Caco-2 (cell line): Measurements from ENCODE around the gene PNLIP. TPM values are rescaled to one million over a fixed set of nuclear protein-coding genes. Genes with fewer than 3 reads are reported as not detected.

ENCODE experiments used
- BruUV-seq: library from RNA; stranded (reverse); fragments of 400-500 nt; replicated peaks from 2 replicates; lab custom pipeline; 2021; lab: Mats Ljungman, UMichigan
- CTCF ChIA-PET: fragments of 300-600 bp; sonication (Branson Sonifier 250); formaldehyde crosslinking; loops from one replicate; lab custom pipeline; 2022; ENCODE audit warnings: antibody characterized with exemption; lab: Charles Lee
- POLR2A ChIA-PET: fragments of 300-600 bp; sonication (Branson Sonifier 250); formaldehyde crosslinking; loops from one replicate; lab custom pipeline; 2022; ENCODE audit warnings: antibody characterized with exemption; lab: Charles Lee
- DNase-seq, 2 experiments: peaks; one replicate each; pipeline versions ENCODE4 v3.0.0 to v3.0.0-alpha.2; 2020 to 2022
- H3K27me3 ChIP-seq: replicated peaks from 2 replicates; pipeline ENCODE4 v1.6.0; 2011; ENCODE audit warnings: low read length; ENCODE audit not compliant: control insufficient read depth, insufficient read depth
- H3K36me3 ChIP-seq: 2 replicates; pipeline ENCODE4 v1.5.1; 2011; ENCODE audit warnings: low read length; ENCODE audit not compliant: control insufficient read depth, insufficient read depth
- H3K4me1 ChIP-seq: fragments of 250-450 bp; sonication (Bioruptor Pico); 2 replicates; pipeline ENCODE4 v1.5.1; 2020; ENCODE audit warnings: mild to moderate bottlenecking
- H3K4me3 ChIP-seq: 2 replicates; pipeline ENCODE4 v1.5.1; 2011; ENCODE audit warnings: low read depth, mild to moderate bottlenecking, control low read depth, low read length
- H3K9me3 ChIP-seq: fragments of 250-450 bp; sonication (Bioruptor Pico); 2 replicates; pipeline ENCODE4 v1.5.1; 2020; ENCODE audit warnings: mild to moderate bottlenecking, moderate library complexity
- H3K27ac Mint-ChIP-seq: one replicate; pipeline ENCODE4 v1.8.0; 2022; ENCODE audit warnings: mixed read lengths; ENCODE audit not compliant: unreplicated experiment
- H3K27me3 Mint-ChIP-seq: one replicate; pipeline ENCODE4 v1.8.0; 2022; ENCODE audit warnings: mixed read lengths; ENCODE audit not compliant: insufficient read depth, unreplicated experiment
- H3K36me3 Mint-ChIP-seq: one replicate; pipeline ENCODE4 v1.8.0; 2022; ENCODE audit warnings: mild to moderate bottlenecking, mixed read lengths; ENCODE audit not compliant: insufficient read depth, unreplicated experiment
- H3K4me1 Mint-ChIP-seq: one replicate; pipeline ENCODE4 v1.8.0; 2022; ENCODE audit warnings: low read depth, mixed read lengths; ENCODE audit not compliant: unreplicated experiment
- H3K4me3 Mint-ChIP-seq: one replicate; pipeline ENCODE4 v1.8.0; 2022; ENCODE audit warnings: mild to moderate bottlenecking, moderate library complexity, mixed read lengths; ENCODE audit not compliant: unreplicated experiment
- H3K9me3 Mint-ChIP-seq: one replicate; pipeline ENCODE4 v1.8.0; 2022; ENCODE audit warnings: mixed read lengths; ENCODE audit not compliant: unreplicated experiment
- intact Hi-C: fragments of 100-400 bp; cut with micrococcal nuclease; formaldehyde crosslinking; loops from one replicate; pipeline ENCODE4 v1.10.0; 2022; ENCODE audit not compliant: unreplicated experiment
- total RNA-seq: library from RNA; stranded (reverse); gene quantifications from 2 replicates; pipeline ENCODE4 v1.2.3, GENCODE V29; 2022
- TF ChIP-seq, protein P1 (sequence below), 2 experiments: fragments of 200-600 bp in 1 of 2; IDR thresholded peaks; 1 replicate in 1 of 2; 2 replicates in 1 of 2; pipeline versions ENCODE4 v1.5.1 to v1.8.0; 2011 to 2022; ENCODE audit warnings: antibody characterized with exemption in 1 of 2, control low read depth in 1 of 2, inconsistent platforms in 1 of 2, low read depth in 1 of 2, low read length in 1 of 2, mild to moderate bottlenecking in 1 of 2, moderate library complexity in 1 of 2; ENCODE audit not compliant: insufficient read depth in 1 of 2, severe bottlenecking in 1 of 2, unreplicated experiment in 1 of 2

The PNLIP gene
- total RNA-seq, 1 experiment from 2014 or later = not detected

DNA sequence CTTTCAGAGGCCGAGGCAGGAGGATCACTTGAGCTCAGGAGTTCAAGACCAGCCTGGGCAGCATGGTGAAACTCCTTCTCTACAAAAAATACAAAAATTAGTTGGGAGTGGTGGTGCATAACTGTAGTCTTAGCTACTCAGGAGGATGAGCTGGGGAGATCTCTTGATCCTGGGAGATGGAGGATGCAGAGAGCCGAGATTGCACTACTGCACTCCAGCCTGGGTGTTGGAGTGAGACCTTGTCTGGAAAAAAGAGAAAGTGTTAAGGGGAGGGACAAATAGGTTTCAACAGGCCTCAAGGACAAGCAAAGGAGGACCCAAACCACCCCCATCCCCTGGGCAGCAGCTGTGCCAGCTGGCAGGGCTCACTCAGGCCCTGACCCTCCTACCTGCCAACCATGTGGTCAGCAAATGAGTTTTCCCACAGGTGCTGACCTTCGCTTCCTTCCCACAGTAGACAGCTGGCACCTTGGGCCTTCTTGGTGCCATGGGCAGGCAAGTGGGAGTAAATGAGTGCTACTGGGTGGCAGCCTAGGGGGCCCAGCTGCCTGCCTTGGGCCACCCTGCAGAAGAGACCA is 69.6 kb downstream of the PNLIP start:
- Histone ChIP-seq H3K4me1 (peaks cover 8% of the 10 kb centered on the region), H3K9me3 (no peaks in the 10 kb centered on the region; the same call in 1 of the 2 replicates), H3K36me3 (no peaks in the 10 kb centered on the region), H3K27me3 (no peaks in the 10 kb centered on the region), H3K4me3 (no peak overlapping the region)
- intact Hi-C loops = no loop called here
- BruUV-seq = no TSS peak
- CTCF ChIA-PET = no interaction called here
- TF ChIP-seq, protein P1, sequence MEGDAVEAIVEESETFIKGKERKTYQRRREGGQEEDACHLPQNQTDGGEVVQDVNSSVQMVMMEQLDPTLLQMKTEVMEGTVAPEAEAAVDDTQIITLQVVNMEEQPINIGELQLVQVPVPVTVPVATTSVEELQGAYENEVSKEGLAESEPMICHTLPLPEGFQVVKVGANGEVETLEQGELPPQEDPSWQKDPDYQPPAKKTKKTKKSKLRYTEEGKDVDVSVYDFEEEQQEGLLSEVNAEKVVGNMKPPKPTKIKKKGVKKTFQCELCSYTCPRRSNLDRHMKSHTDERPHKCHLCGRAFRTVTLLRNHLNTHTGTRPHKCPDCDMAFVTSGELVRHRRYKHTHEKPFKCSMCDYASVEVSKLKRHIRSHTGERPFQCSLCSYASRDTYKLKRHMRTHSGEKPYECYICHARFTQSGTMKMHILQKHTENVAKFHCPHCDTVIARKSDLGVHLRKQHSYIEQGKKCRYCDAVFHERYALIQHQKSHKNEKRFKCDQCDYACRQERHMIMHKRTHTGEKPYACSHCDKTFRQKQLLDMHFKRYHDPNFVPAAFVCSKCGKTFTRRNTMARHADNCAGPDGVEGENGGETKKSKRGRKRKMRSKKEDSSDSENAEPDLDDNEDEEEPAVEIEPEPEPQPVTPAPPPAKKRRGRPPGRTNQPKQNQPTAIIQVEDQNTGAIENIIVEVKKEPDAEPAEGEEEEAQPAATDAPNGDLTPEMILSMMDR (IDR thresholded peaks at IDR 0.05; ENCODE audit: insufficient read depth in 1 of 2, low read depth in 1 of 2, low read length in 1 of 2, severe bottlenecking in 1 of 2, unreplicated experiment in 1 of 2) = no peak
- Mint-ChIP-seq H3K9me3 (no peaks in the 10 kb centered on the region), H3K27ac (no peak overlapping the region), H3K27me3 (no peaks in the 10 kb centered on the region), H3K4me1 (peaks cover 1% of the 10 kb centered on the region), H3K36me3 (no peaks in the 10 kb centered on the region), H3K4me3 (no peak overlapping the region)
- no peak for DNase-seq
- POLR2A ChIA-PET = no interaction called here

Other genes with a start within 250 kb of the PNLIP start
- not detected in 2 replicates for gene CCDC172, start 221.5 kb upstream of the PNLIP start, total RNA-seq
- not detected in 2 replicates for gene PNLIPRP3, start 118.1 kb upstream of the PNLIP start, total RNA-seq
- gene PNLIPRP1, start 45.0 kb downstream of the PNLIP start, total RNA-seq = not detected in 2 replicates
- 0.67 and 1.00 TPM in 2 replicates for gene PNLIPRP2, start 75.0 kb downstream of the PNLIP start, total RNA-seq
- gene HSPA12A, start 196.6 kb downstream of the PNLIP start, total RNA-seq = 22.9 and 27.0 TPM in 2 replicates